Smooth muscle cell of the brain vasculature (primary cell): Measurements from ENCODE around the gene ISLR.
"Not testable (repeated sequence)": the region's sequence is repeated elsewhere in the genome, so short reads cannot be mapped to it uniquely, and the experiment has no call there.

Experiments
- DNase-seq: peaks from one replicate; pipeline ENCODE4 v3.0.0-alpha.2; 2012; ENCODE audit warnings: low read depth, low spot score

ISLR gene

GRCh38 chr15:74137537-74137894, 36.0 kb upstream of the ISLR start:
- DNase-seq, result no peak

- no peak for DNase-seq
These were observed 34.9 kb upstream of the ISLR start for GRCh38 chr15:74138642-74139041.

- DNase-seq, result no peak
These were observed 31.9 kb upstream of the ISLR start for GRCh38 chr15:74141591-74141990.

GRCh38 chr15:74144153-74144775, 29.2 kb upstream of the ISLR start:
- DNase-seq, result no peak

- no peak for DNase-seq
These were observed 27.2 kb upstream of the ISLR start for GRCh38 chr15:74146277-74146800.

- DNase-seq, result no peak
These were observed 26.5 kb upstream of the ISLR start for GRCh38 chr15:74147051-74147450.

GRCh38 chr15:74155766-74156417, 17.6 kb upstream of the ISLR start:
- no peak for DNase-seq

GRCh38 chr15:74156678-74157411, 16.7 kb upstream of the ISLR start:
- no peak for DNase-seq

- DNase-seq, result no peak
These were observed 15.4 kb upstream of the ISLR start for GRCh38 chr15:74157868-74158827.

GRCh38 chr15:74158855-74159650, 14.5 kb upstream of the ISLR start:
- DNase-seq, result no peak

- no peak for DNase-seq
These were observed 13.7 kb upstream of the ISLR start for GRCh38 chr15:74159773-74160172.

GRCh38 chr15:74160390-74160789, 13.1 kb upstream of the ISLR start:
- DNase-seq, result not testable (repeated sequence)

GRCh38 chr15:74162195-74162536, 11.3 kb upstream of the ISLR start:
- not testable (repeated sequence) for DNase-seq

- no peak for DNase-seq
These were observed 8.0 kb upstream of the ISLR start for GRCh38 chr15:74165461-74165860.

GRCh38 chr15:74167891-74168331, 5.6 kb upstream of the ISLR start:
- no peak for DNase-seq

GRCh38 chr15:74168711-74169126, 4.8 kb upstream of the ISLR start:
- DNase-seq, result no peak

GRCh38 chr15:74170071-74170844, 3.3 kb upstream of the ISLR start:
- no peak for DNase-seq

GRCh38 chr15:74170875-74171578, 2.5 kb upstream of the ISLR start:
- DNase-seq, result no peak

- DNase-seq, result no peak
These were observed 1.5 kb upstream of the ISLR start for GRCh38 chr15:74171965-74172541.
